IPS-18c (cell line): ENCODE data around the gene KLHDC3.

ENCODE experiments used
- H3K4me3 ChIP-seq: 2 replicates; pipeline ENCODE4 v1.7.0; 2013; ENCODE audit warnings: low read depth, mild to moderate bottlenecking, low read length, moderate library complexity; ENCODE audit not compliant: insufficient read depth
- H3K9me3 ChIP-seq: one replicate; pipeline ENCODE4 v1.6.1; 2013; ENCODE audit warnings: mild to moderate bottlenecking, low read length, moderate library complexity; ENCODE audit not compliant: control insufficient read depth, insufficient read depth

KLHDC3 gene

GRCh38 chr6:43014434-43014909, 423 bp downstream of the KLHDC3 start:
- H3K4me3 ChIP-seq = peak overlapping the region; percentile 71

GRCh38 chr6:43016176-43016942, 2.3 kb downstream of the KLHDC3 start:
- Histone ChIP-seq H3K4me3 (no peak overlapping the region), H3K9me3 (no peaks in the 10 kb centered on the region)

More at GRCh38 chr6:43014434-43014909, 423 bp downstream of the KLHDC3 start:
- no peaks in the 10 kb centered on the region for H3K9me3 ChIP-seq

GRCh38 chr6:43016943-43017334, 2.9 kb downstream of the KLHDC3 start:
- Histone ChIP-seq H3K4me3 (no peak overlapping the region), H3K9me3 (no peaks in the 10 kb centered on the region)

- Histone ChIP-seq H3K9me3 (no peaks in the 10 kb centered on the region), H3K4me3 (no peak overlapping the region)
These were observed 5.1 kb downstream of the KLHDC3 start for GRCh38 chr6:43019152-43019551.

GRCh38 chr6:43020052-43020705, 6.1 kb downstream of the KLHDC3 start:
- H3K9me3 ChIP-seq = no peaks in the 10 kb centered on the region
- no peak overlapping the region for H3K4me3 ChIP-seq

- Histone ChIP-seq H3K9me3 (no peaks in the 10 kb centered on the region), H3K4me3 (peak overlapping the region; percentile 99)
These were observed 6.8 kb downstream of the KLHDC3 start for GRCh38 chr6:43020847-43021246.

GRCh38 chr6:43021270-43022047, 7.4 kb downstream of the KLHDC3 start, which contains the start of gene RRP36:
RRP36 (plus strand) TSS chr6:43021623; CDS start chr6:43021655, 32 bp downstream.
- H3K9me3 ChIP-seq = no peaks in the 10 kb centered on the region
- peak within 1 kb of the TSS; percentile 99 for H3K4me3 ChIP-seq

GRCh38 chr6:43024436-43024835, 10.4 kb downstream of the KLHDC3 start:
- H3K9me3 ChIP-seq = no peaks in the 10 kb centered on the region

GRCh38 chr6:43026365-43026764, 12.3 kb downstream of the KLHDC3 start:
- Histone ChIP-seq H3K4me3 (no peak overlapping the region), H3K9me3 (no peaks in the 10 kb centered on the region)

More at GRCh38 chr6:43024436-43024835, 10.4 kb downstream of the KLHDC3 start:
- no peak overlapping the region for H3K4me3 ChIP-seq

- H3K9me3 ChIP-seq = no peaks in the 10 kb centered on the region
- no peak overlapping the region for H3K4me3 ChIP-seq
These were observed 15.1 kb downstream of the KLHDC3 start for GRCh38 chr6:43029120-43029519.

GRCh38 chr6:43032326-43032725, 18.3 kb downstream of the KLHDC3 start:
- Histone ChIP-seq H3K9me3 (no peaks in the 10 kb centered on the region), H3K4me3 (no peak overlapping the region)

- Histone ChIP-seq H3K9me3 (no peaks in the 10 kb centered on the region), H3K4me3 (no peak overlapping the region)
These were observed 19.6 kb downstream of the KLHDC3 start for GRCh38 chr6:43033496-43034189.

GRCh38 chr6:43034190-43034525, 20.1 kb downstream of the KLHDC3 start:
- Histone ChIP-seq H3K9me3 (no peaks in the 10 kb centered on the region), H3K4me3 (no peak overlapping the region)

- Histone ChIP-seq H3K9me3 (no peaks in the 10 kb centered on the region), H3K4me3 (no peak overlapping the region)
These were observed 21.6 kb downstream of the KLHDC3 start for GRCh38 chr6:43035495-43036194.

GRCh38 chr6:43036712-43037111, 22.7 kb downstream of the KLHDC3 start:
- Histone ChIP-seq H3K9me3 (no peaks in the 10 kb centered on the region), H3K4me3 (no peak overlapping the region)

- H3K9me3 ChIP-seq = no peaks in the 10 kb centered on the region
These were observed 23.1 kb downstream of the KLHDC3 start for GRCh38 chr6:43037197-43037596.

GRCh38 chr6:43037706-43038105, 23.7 kb downstream of the KLHDC3 start:
- Histone ChIP-seq H3K9me3 (no peaks in the 10 kb centered on the region), H3K4me3 (no peak overlapping the region)

More at GRCh38 chr6:43037197-43037596, 23.1 kb downstream of the KLHDC3 start:
- H3K4me3 ChIP-seq = no peak overlapping the region
